Hematopoietic multipotent progenitor cell treated with erythropoietin and hydrocortisone succinate and interleukin-3 and kit ligand, for 8 days (in vitro differentiated cells): Measurements from ENCODE around the gene DSE.

Source experiments
- DNase-seq: peaks from one replicate; pipeline ENCODE4 v3.0.0-alpha.2; 2015

The DSE gene

DNA sequence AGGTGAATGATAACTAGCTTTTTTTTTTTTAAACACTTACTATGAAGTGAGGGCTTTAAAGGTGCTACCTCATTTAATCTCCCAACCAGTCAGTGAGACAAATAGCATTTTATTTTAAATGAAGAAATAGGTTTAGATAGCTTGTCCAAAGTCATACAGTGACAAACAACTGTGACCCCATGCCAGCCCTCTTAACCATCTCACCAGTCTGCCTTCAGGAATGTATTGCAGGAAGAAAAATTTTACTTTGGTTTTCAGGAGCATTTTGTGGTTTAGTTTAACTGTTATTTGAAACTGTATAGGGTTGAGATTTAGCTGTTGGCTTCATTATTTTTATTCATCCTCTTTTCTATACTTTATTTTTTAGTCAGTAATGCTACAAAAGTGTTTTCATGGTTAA is 18.6 kb downstream of the DSE start:
- DNase-seq, result no peak

DNA sequence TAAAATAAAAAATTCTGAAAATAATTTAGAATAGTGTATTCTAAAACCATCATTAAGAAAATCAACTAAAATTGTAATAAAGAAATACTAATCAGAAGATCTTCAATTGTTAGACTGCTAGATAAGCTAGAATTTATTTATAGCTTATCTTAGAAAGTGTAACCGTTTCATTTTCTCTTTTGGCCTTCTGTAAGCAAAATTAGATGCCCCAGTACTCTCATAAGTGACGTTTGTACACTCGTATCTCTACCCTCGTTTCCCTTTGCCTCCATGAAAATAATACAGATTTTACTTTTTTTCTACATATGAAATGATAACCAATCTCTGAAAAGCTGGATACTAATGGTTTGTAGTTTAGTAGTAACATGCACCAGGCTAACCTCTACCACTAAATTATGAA is 19.8 kb downstream of the DSE start:
- no peak for DNase-seq

- no peak for DNase-seq
Measured at GRCh38 chr6:116392132-116393013, 21.6 kb downstream of the DSE start.

- DNase-seq, result no peak
Measured at GRCh38 chr6:116393430-116393829, 22.7 kb downstream of the DSE start.

- DNase-seq, result no peak
Measured at GRCh38 chr6:116395647-116396046, 24.9 kb downstream of the DSE start.

DNA sequence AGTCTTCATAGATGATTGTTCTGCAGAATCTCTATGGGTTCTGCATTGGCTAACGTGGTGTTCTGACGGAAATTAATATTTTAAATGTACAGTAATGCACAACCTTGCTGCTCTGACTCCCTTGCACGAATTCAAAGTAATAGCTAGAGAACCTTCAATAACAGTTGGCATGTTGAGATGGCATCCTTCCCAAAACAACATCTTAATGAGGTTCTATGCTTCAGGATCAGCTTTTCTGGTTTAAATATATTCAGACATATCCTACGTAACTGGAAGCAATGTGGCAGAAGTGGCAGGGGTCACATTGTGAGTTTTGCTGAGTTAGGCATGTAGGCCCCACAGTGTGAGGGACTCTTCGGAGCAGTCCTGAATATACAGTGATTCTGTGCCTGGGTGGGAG is 25.7 kb downstream of the DSE start:
- DNase-seq, result no peak

DNA sequence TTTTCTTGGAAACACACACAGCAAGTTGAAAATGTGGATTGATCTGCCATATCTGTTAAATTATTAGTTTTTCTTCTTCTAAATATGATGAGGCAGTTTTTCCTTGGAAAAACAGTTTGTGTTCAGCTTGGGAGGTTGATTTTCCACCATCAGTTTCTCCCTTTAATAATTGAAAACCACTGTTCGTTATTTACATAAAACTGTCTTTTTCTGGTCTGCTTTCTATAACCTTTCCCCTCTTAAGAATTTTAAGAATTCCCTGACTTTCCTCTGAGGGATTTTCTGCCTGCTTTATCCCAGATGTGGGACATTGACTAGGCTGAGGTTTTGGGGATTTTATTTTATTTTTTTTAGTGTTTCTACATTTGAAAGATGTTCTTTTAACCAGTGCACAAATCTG is 27.2 kb downstream of the DSE start:
- DNase-seq, result no peak

DNA sequence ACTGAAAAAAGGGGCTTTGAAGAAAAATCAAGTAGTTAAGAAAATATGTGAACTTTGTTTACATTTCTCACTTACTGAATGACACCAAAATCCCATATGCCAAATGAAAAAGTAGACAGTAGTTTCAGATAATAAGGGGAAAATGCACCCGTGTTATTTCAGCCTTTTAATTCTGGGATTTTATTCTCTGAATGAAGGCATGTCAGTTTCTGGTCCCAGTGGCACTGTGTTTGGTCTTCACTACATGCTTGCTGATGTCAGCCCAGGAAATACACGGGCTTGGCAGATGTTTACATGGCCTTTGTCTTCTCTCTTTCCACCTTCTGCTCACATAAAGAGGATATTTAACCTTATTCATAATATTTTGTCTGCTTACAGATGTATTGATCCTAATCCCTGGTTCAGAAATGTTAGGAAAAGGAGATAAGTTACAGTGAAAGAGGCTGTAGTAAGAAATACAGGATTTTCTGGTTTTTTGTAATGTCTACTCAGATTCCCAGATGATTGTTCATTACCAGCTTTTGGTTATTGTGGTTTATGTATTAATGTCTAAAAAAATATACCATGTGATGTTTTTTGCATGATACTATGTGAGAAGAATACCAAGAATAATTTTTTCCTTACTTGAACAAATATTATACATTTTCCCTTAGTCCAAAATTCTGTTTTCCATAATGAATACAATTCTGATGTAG is 27.7 kb downstream of the DSE start:
- DNase-seq, result no peak

- DNase-seq, result no peak
Measured at GRCh38 chr6:116399287-116399686, 28.5 kb downstream of the DSE start.

- no peak for DNase-seq
Measured at GRCh38 chr6:116400328-116400727, 29.6 kb downstream of the DSE start.

- DNase-seq, result no peak
Measured at GRCh38 chr6:116402108-116402937, 31.6 kb downstream of the DSE start.

DNA sequence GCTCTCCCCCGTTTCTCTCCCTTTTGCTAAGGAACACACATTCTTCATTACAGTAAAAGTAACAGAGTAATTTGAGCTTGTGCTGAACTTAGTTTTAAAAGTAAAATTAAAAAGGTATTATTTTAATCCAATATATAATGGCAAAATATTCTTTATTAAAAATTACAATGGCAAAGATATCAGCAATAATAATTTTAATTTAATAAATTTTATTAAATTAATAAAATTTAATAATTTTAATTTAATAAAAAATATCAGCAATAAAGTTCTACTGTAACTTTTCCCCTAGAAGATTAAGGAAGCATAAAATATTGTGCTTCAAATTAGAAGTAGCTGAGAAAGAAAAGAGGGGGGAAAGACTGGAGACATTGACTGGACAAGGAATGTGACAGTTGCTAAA is 32.5 kb downstream of the DSE start:
- no peak for DNase-seq

DNA sequence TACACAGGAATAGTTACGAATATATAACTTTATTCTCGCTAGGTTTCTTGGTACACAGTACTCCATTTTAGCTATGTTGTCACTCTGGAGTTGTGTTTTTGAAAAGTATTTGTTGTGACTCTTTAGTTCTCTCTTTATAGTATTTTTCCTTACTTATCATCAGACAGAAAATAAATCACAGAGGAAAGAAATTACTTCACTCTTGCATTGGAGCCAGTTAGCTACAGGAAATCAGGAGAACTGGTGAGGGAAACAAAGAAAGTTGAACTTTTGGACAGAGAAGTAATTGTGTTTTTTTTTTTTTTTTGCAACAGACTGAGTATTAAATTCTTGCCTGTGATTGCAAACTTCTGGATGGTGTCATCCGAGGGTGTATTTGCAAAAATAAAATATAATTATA is 33.9 kb downstream of the DSE start:
- no peak for DNase-seq

- no peak for DNase-seq
Measured at GRCh38 chr6:116405138-116405537, 34.4 kb downstream of the DSE start.

- DNase-seq, result no peak
Measured at GRCh38 chr6:116405652-116406356, 35.1 kb downstream of the DSE start.

DNA sequence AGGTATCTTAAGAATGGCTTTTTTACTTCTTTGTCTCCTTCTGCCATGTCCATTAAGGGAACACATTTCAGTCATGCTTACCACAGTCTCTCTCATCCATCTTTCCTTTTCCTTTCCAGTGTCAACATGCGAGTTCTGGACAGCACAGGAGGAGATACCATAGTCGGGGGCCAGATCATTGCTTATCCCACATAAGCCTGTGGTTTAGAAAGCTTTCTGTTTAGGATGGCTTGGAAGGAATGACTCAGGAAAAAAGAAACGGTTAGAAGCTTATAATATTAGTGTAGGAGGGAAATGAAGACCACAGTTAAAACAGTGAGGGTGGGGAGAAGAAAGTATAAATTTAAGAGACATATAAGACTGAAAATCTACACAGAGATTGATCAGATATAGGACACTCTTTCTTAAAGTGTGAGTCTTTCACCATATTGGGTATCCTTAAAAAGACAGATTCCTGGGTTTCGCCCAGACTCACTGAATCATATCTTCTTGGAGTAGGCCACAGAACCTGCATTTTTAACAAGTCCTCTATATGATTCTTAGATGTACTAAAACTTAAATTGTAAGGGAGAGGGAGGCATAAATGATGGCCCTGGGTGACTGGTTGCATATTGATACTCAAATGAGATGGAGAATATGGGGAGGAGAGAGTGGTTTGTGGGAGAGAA is 36.1 kb downstream of the DSE start:
- no peak for DNase-seq

DNA sequence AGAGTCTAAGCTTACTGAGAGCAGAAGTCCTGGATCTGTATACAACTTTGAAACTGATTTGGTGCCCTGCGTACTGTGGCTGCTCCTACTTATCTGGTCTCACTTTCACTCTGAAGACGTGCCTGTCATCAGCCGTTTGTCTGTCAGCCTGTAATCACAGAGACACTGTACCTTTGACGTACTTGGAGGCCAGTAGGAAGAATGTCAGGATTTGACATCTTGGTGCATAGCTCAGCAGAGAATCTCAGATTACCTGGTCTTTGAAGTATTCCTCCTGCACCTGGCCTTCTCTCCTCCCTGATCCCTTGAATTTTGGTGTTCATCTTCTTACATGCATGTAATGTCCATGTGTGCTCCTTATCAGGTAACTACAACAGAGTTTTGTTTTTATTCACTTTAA is 37.7 kb downstream of the DSE start:
- no peak for DNase-seq

- no peak for DNase-seq
Measured at GRCh38 chr6:116409756-116410155, 39.0 kb downstream of the DSE start.

DNA sequence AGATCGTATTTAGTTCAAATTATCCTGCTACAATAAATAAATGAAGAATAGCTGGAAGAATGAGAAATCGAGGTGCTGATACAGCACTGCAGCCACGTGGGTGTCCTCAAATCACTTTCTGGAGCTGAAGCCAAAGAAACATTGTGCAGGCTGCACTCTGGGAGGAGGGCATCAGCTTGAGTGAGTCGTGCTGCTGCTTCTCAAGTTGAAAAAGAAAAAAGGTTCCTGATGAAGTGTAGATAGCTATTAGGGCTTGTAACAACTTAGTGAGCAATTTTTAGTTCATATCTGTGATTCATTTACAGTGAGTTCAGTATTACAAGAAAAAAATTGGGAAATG is 40.5 kb downstream of the DSE start:
- DNase-seq, result no peak

DNA sequence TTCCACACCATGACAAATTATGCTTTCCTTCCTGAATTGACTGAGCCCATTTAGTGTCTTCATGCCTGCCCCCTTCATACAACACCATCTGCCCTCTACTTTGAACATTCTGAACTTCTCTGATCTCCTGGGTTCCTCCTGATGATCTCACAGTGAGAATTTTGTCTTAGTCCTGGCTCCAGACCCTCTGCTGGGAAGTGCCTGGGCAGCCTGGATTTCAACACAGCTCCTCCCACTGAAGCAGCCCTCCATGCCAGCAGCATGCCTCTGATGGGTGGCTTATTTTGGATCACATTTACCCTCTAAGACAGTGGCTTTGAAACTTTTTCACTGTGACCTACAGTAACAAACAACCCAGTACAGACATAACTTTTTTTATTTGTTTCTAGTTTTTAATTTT is 41.5 kb downstream of the DSE start:
- DNase-seq, result no peak

DNA sequence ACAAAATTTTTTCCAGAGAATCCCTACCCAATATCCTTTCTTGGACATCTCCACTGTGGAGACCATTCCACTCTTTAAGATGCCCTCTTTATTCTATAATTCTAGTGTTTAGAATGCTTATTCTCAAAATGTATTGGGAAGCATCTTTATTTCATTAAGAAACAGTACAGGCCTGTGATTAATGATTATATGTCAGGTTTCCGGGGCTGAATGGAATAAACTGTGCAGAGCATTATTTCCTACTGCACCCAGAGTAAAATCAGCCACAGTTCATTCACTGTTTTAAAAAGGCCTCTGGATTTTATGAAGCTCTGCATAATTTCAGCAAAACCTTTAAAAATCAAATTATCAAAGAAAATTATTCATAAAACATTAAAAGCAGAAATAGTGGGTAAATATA is 42.6 kb downstream of the DSE start:
- DNase-seq, result no peak

GRCh38 chr6:116417661-116418060 is 46.9 kb downstream of the DSE start:
- no peak for DNase-seq
